Middle frontal gyrus (tissue), 1 donor: ENCODE results near the gene WDHD1.
"Not testable (repeated sequence)": the region's sequence is repeated elsewhere in the genome, so short reads cannot be mapped to it uniquely, and the experiment has no call there.

Source experiments
- DNase-seq: peaks from one replicate; pipeline ENCODE4 v3.0.0-alpha.2; 2015; ENCODE audit warnings: low spot score; ENCODE audit errors: extremely low spot score

Gene WDHD1

GRCh38 chr14:55026793-55027561 lies at the start of gene WDHD1, which contains the start of gene SOCS4:
WDHD1 (minus strand) TSS chr14:55027099; CDS start chr14:55026787, 312 bp downstream.
SOCS4 (plus strand) TSS chr14:55027236; CDS start chr14:55043042, 15,806 bp downstream.
- peak; percentile 91 for DNase-seq

- DNase-seq, result no peak
Observed at GRCh38 chr14:55075628-55076175, 48.8 kb upstream of the WDHD1 start.

GRCh38 chr14:55074662-55075061 lies 47.8 kb upstream of the WDHD1 start:
- DNase-seq, result no peak

GRCh38 chr14:55073856-55074255 lies 47.0 kb upstream of the WDHD1 start:
- no peak for DNase-seq

GRCh38 chr14:55071870-55072640 lies 45.2 kb upstream of the WDHD1 start:
- DNase-seq, result peak; percentile 37

GRCh38 chr14:55070981-55071411 lies 44.1 kb upstream of the WDHD1 start:
- no peak for DNase-seq

- no peak for DNase-seq
Observed at GRCh38 chr14:55066223-55066622, 39.3 kb upstream of the WDHD1 start.

- DNase-seq, result no peak
Observed at GRCh38 chr14:55065411-55065810, 38.5 kb upstream of the WDHD1 start.

GRCh38 chr14:55064896-55065295 lies 38.0 kb upstream of the WDHD1 start:
- DNase-seq, result not testable (repeated sequence)

GRCh38 chr14:55062517-55063351 lies 35.8 kb upstream of the WDHD1 start:
- no peak for DNase-seq

GRCh38 chr14:55059333-55059732 lies 32.4 kb upstream of the WDHD1 start:
- no peak for DNase-seq

- no peak for DNase-seq
Observed at GRCh38 chr14:55057919-55058318, 31.0 kb upstream of the WDHD1 start.

GRCh38 chr14:55054098-55054497 lies 27.2 kb upstream of the WDHD1 start:
- DNase-seq, result no peak

GRCh38 chr14:55053500-55053899 lies 26.6 kb upstream of the WDHD1 start:
- no peak for DNase-seq

- DNase-seq, result no peak
Observed at GRCh38 chr14:55053018-55053417, 26.1 kb upstream of the WDHD1 start.

- DNase-seq, result no peak
Observed at GRCh38 chr14:55052269-55052930, 25.5 kb upstream of the WDHD1 start.

GRCh38 chr14:55051423-55052268 lies 24.7 kb upstream of the WDHD1 start, which contains the start of gene MAPK1IP1L:
MAPK1IP1L (plus strand) TSS chr14:55051647; CDS start chr14:55061684, 10,037 bp downstream.
- peak; percentile 84 for DNase-seq

GRCh38 chr14:55051165-55051422 lies 24.2 kb upstream of the WDHD1 start:
- DNase-seq, result no peak

- DNase-seq, result no peak
Observed at GRCh38 chr14:55048900-55049436, 22.1 kb upstream of the WDHD1 start.
